ENCODE results near the gene FBXO38. TPM values are rescaled to one million over a fixed set of nuclear protein-coding genes. Genes with fewer than 3 reads are reported as not detected.

FBXO38 gene
- total RNA-seq, 1 experiment from 2014 or later: 34.5 TPM

- no TSS peak for BruUV-seq (replicated peaks)
- in situ Hi-C loops (cut with HindIII; ENCODE audit: low pct_unique_long_range_greater_than_20kb, low sequenced_read_pairs): no loop called here
- no peaks in the 10 kb centered on the region for H3K4me1 ChIP-seq (ENCODE audit: control insufficient read depth, insufficient read depth, low read length)
- intact Hi-C loops (cut with micrococcal nuclease; ENCODE audit: unreplicated experiment): loop anchor here (5.0 kb wide), 2 partner anchors 80 to 425 kb away; no protein-coding TSS in a partner anchor
- H3K9me3 ChIP-seq (ENCODE audit: control insufficient read depth, insufficient read depth, low read depth, low read length): peaks cover 3% of the 10 kb centered on the region; the same call in 1 of the 2 replicates
- no peak overlapping the region for H3K4me3 ChIP-seq (ENCODE audit: low read depth in 2 of 2, low read length in 2 of 2)
- DNase-seq (ENCODE audit: low read depth, low spot score) (no peak), ATAC-seq (no peak)
- no peak for TF ChIP-seq POLR2AphosphoS5 (IDR thresholded peaks at IDR 0.05; ENCODE audit: low read depth, low read length)
- TF ChIP-seq REST (IDR thresholded peaks at IDR 0.05; ENCODE audit: insufficient read depth in 1 of 2, low read depth in 2 of 2, low read length in 1 of 2): no peak
- TF ChIP-seq SIN3A (IDR thresholded peaks at IDR 0.05; ENCODE audit: borderline replicate concordance, insufficient read depth, low read depth, low read length): no peak
- no peak for TF ChIP-seq TCF7L2 (IDR thresholded peaks at IDR 0.05; ENCODE audit: low read depth, low read length)
- TF ChIP-seq CTCF (IDR thresholded peaks at IDR 0.05): no peak
- CTCF ChIA-PET: no interaction called here
- H3K36me3 ChIP-seq (ENCODE audit: control insufficient read depth, insufficient read depth, low read length): no peaks in the 10 kb centered on the region; the same call in 1 of the 2 replicates
- POLR2A ChIA-PET: no interaction called here
- no peaks in the 10 kb centered on the region; the same call in 1 of the 2 replicates for H3K27me3 ChIP-seq (ENCODE audit: control insufficient read depth, insufficient read depth, low read length)
- H3K27ac ChIP-seq (ENCODE audit: low read length): no peak overlapping the region
Observed at GRCh38 chr5:148372166-148372725, 11.5 kb upstream of the FBXO38 start.

DNA sequence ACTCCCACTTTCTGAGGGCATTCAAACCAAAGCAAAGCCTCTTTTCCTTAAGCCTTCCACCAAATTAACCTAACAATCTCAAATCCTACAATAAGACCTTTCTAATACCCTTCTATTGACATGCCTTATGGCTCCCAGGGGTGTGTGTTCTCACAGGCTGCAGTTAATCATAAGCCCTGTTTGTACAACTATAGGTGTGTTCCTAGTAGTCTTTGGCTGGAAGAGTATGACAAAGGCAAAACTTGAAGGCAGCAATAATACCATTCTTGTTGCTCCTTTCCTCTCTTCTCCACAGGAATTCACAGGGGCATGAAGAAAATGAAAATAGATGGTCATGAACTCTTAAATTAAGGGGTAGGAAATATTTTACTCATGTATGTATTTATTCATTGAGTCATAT, 10.9 kb upstream of the FBXO38 start:
- no peak overlapping the region for H3K27ac ChIP-seq (ENCODE audit: low read length)
- H3K9me3 ChIP-seq (ENCODE audit: control insufficient read depth, insufficient read depth, low read depth, low read length): peaks cover 3% of the 10 kb centered on the region; the same call in 1 of the 2 replicates
- H3K36me3 ChIP-seq (ENCODE audit: control insufficient read depth, insufficient read depth, low read length): no peaks in the 10 kb centered on the region; the same call in 1 of the 2 replicates
- DNase-seq (ENCODE audit: low read depth, low spot score): no peak
- no peak overlapping the region for H3K4me3 ChIP-seq (ENCODE audit: low read depth in 2 of 2, low read length in 2 of 2)
- no TSS peak for BruUV-seq (replicated peaks)
- no peaks in the 10 kb centered on the region; the same call in 1 of the 2 replicates for H3K27me3 ChIP-seq (ENCODE audit: control insufficient read depth, insufficient read depth, low read length)
- ChIA-PET CTCF (interaction anchor here (0.7 kb wide), 1 partner anchor 663 kb away, joined by 3 read pairs; no protein-coding TSS in a partner anchor), POLR2A (no interaction called here)
- in situ Hi-C loops (cut with HindIII; ENCODE audit: low pct_unique_long_range_greater_than_20kb, low sequenced_read_pairs): no loop called here
- intact Hi-C loops (cut with micrococcal nuclease; ENCODE audit: unreplicated experiment): loop anchor here (5.0 kb wide), 2 partner anchors 81 to 426 kb away; no protein-coding TSS in a partner anchor
- ATAC-seq: no peak
- no peaks in the 10 kb centered on the region for H3K4me1 ChIP-seq (ENCODE audit: control insufficient read depth, insufficient read depth, low read length)
- TF ChIP-seq TCF7L2 (IDR thresholded peaks at IDR 0.05; ENCODE audit: low read depth, low read length): no peak
- TF ChIP-seq REST (IDR thresholded peaks at IDR 0.05; ENCODE audit: insufficient read depth in 1 of 2, low read depth in 2 of 2, low read length in 1 of 2): no peak
- TF ChIP-seq POLR2AphosphoS5 (IDR thresholded peaks at IDR 0.05; ENCODE audit: low read depth, low read length): no peak
- no peak for TF ChIP-seq CTCF (IDR thresholded peaks at IDR 0.05)
- no peak for TF ChIP-seq SIN3A (IDR thresholded peaks at IDR 0.05; ENCODE audit: borderline replicate concordance, insufficient read depth, low read depth, low read length)

All from Panc1 (cell line).